ENCODE data around the gene FSD2. TPM values are rescaled to one million over a fixed set of nuclear protein-coding genes. Genes with fewer than 3 reads are reported as not detected.

The FSD2 gene
- total and polyA plus RNA-seq, 9 of the 15 experiments (the other 6 are each of a cell fraction or from before 2014, with no cell fraction given), result 0.01 to 0.06 TPM; not detected in 7

- TF ChIP-seq MGA (IDR thresholded peaks at IDR 0.05) (no peak), XRCC5 (IDR thresholded peaks at IDR 0.05; ENCODE audit: low read depth, low read length) (peak; percentile 98), MAFK (IDR thresholded peaks at IDR 0.05; ENCODE audit: low read length) (no peak), ZNF384 (IDR thresholded peaks at IDR 0.05; ENCODE audit: low read depth, low read length) (peak; percentile 18; the same call in 1 of the 2 replicates), SETDB1 (IDR thresholded peaks at IDR 0.05; ENCODE audit: low read length) (no peak), ASH1L (IDR thresholded peaks at IDR 0.05; ENCODE audit: borderline replicate concordance, low read depth, partially characterized antibody) (no peak), ZHX1 (conservative IDR thresholded peaks at IDR 0.05; ENCODE audit: low read length) (no peak), HES1 (IDR thresholded peaks at IDR 0.05; ENCODE audit: low read depth) (peak; percentile 52; the same call in 1 of the 2 replicates), MEF2A (IDR thresholded peaks at IDR 0.05; ENCODE audit: control insufficient read depth, low read depth, low read length) (peak; percentile 58; the same call in 1 of the 2 replicates), HDAC3 (IDR thresholded peaks at IDR 0.05; ENCODE audit: borderline replicate concordance, partially characterized antibody) (peak; percentile 24)
These were observed 44.0 kb upstream of the FSD2 start (continued) for GRCh38 chr15:82849556-82850512.
